ENCODE results near the gene CHRNA7.
"Not testable (repeated sequence)": the region's sequence is repeated elsewhere in the genome, so short reads cannot be mapped to it uniquely, and the experiment has no call there.

Gene CHRNA7

GRCh38 chr15:32152574-32152973, 122.3 kb downstream of the CHRNA7 start:
- TF ChIP-seq POLR2A (IDR thresholded peaks at IDR 0.05; ENCODE audit: low read depth, low read length), result no peak
- no peak for FAIRE-seq
- DNase-seq (ENCODE audit: insufficient read length, low spot score), result no peak

- FAIRE-seq; DNase-seq (ENCODE audit: insufficient read length, low spot score): not testable (repeated sequence)
These were observed 123.7 kb downstream of the CHRNA7 start for GRCh38 chr15:32153868-32154623.

- not testable (repeated sequence) for FAIRE-seq; DNase-seq (ENCODE audit: insufficient read length, low spot score)
These were observed 131.8 kb downstream of the CHRNA7 start for GRCh38 chr15:32162143-32162542.

DNA sequence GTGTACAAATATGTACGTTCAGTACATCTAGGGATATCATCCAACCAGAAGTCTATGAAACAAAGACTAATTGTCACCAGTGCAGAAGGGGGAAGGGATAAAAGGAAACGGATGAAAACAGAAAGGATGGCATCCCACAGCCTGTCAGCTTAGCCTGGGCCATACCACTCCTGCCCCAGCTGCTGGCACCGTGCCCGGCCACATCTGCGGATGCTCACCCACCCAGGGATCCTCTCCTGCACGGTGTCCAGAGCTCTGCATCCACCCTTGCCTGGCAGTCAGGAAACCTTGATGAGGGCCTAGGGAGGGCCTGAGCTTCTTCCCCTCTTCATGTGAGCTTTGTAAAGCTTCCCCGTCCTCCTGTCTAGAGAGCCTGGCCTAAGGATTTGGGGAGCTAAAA, 133.8 kb downstream of the CHRNA7 start:
- FAIRE-seq; DNase-seq (ENCODE audit: insufficient read length, low spot score): not testable (repeated sequence)

DNA sequence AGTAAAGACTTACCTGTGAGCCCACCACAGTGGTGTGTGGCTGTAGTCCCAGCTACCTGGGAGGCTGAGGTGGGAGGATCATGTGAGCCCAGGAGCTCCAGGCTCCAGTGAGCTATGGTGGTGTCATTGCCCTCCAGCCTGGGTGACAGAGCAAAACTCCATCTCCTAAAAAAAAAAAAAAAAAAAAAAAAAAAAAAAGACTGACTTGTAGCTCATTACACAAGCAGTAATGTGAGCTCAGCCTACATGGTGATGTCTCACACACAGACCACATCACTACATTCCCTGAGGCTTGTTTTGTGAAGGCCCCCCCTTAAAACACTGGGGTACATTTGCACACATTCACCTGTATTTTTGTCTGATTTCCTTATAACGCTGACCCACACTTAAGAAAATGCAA, 134.4 kb downstream of the CHRNA7 start:
- not testable (repeated sequence) for DNase-seq (ENCODE audit: insufficient read length, low spot score); FAIRE-seq

- not testable (repeated sequence) for FAIRE-seq; DNase-seq (ENCODE audit: insufficient read length, low spot score)
These were observed 135.5 kb downstream of the CHRNA7 start for GRCh38 chr15:32165775-32166174.

DNA sequence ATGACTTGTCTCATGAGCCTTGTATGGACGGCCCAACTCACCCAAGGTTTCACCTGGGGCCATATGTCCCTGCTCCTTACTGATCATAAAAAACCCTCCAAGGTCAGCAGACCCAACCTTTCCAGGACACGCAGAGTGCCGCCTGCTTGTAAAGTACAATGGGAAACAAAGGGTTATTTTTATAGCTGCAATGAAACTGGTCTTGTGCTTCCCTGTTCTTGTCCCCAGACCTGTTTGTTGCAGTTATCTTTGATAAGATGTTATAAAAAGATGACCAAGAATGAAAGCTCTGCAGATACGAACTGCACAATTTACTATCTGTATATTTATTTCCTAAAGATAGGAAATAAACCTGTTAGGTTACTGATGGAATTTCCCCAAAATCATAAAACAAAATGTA, 136.0 kb downstream of the CHRNA7 start:
- FAIRE-seq; DNase-seq (ENCODE audit: insufficient read length, low spot score): not testable (repeated sequence)

DNA sequence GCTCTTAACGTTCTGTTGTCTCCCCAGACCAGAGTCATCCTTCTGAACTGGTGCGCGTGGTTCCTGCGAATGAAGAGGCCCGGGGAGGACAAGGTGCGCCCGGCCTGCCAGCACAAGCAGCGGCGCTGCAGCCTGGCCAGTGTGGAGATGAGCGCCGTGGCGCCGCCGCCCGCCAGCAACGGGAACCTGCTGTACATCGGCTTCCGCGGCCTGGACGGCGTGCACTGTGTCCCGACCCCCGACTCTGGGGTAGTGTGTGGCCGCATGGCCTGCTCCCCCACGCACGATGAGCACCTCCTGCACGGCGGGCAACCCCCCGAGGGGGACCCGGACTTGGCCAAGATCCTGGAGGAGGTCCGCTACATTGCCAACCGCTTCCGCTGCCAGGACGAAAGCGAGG, 137.6 kb downstream of the CHRNA7 start:
- FAIRE-seq; DNase-seq (ENCODE audit: insufficient read length, low spot score): not testable (repeated sequence)

DNA sequence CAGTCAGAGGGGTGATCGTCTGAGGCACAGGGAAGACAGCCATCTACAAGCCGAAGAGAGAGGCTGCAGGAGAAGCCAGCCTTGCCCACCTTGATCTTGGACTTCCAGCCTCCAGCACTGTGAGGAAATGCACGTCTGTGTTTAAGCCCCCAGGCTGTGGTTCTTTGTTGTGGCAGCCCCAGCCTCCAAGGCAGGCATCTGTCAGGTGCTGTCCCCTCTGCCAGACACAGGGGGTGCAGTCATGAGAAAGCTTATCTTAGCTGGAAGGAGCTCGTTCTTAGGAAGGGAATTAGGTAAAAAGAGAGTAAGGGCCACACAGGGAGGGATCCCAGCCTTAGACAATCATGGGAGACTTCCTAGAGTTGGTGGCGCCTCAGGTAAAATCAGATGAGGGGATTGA, 150.3 kb downstream of the CHRNA7 start:
- FAIRE-seq; DNase-seq (ENCODE audit: insufficient read length, low spot score): not testable (repeated sequence)

- FAIRE-seq; DNase-seq (ENCODE audit: insufficient read length, low spot score): not testable (repeated sequence)
These were observed 163.5 kb downstream of the CHRNA7 start for GRCh38 chr15:32193780-32194179.

DNA sequence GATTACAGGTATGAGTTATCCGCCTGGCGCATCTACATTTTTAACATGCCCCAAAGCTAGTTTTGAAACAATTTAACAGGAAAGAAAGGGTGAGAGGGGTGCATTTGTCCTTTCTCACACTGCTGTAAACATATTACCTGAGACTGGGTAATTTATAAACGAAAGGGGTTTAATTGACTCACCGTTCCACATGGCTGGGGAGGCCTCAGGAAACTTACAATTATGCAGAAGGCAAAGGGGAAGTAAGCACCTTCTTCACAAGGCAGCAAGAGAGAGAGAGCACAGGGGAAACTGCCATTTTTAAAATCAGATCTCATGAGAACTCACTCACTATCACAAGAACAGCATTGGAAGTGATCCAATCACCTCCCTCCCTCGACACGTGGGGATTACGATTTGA, 165.9 kb downstream of the CHRNA7 start:
- not testable (repeated sequence) for FAIRE-seq; DNase-seq (ENCODE audit: insufficient read length, low spot score)

- DNase-seq (ENCODE audit: insufficient read length, low spot score); FAIRE-seq: not testable (repeated sequence)
These were observed 168.6 kb downstream of the CHRNA7 start for GRCh38 chr15:32198938-32199337.

GRCh38 chr15:32209081-32209480, 178.8 kb downstream of the CHRNA7 start:
- not testable (repeated sequence) for DNase-seq (ENCODE audit: insufficient read length, low spot score); FAIRE-seq

GRCh38 chr15:32218666-32219065, 188.4 kb downstream of the CHRNA7 start:
- DNase-seq (ENCODE audit: insufficient read length, low spot score), result no peak
- TF ChIP-seq POLR2A (IDR thresholded peaks at IDR 0.05; ENCODE audit: low read depth, low read length), result no peak
- FAIRE-seq, result no peak

Data from H54 (cell line).